ENCODE results near the gene EYA3.

DNA sequence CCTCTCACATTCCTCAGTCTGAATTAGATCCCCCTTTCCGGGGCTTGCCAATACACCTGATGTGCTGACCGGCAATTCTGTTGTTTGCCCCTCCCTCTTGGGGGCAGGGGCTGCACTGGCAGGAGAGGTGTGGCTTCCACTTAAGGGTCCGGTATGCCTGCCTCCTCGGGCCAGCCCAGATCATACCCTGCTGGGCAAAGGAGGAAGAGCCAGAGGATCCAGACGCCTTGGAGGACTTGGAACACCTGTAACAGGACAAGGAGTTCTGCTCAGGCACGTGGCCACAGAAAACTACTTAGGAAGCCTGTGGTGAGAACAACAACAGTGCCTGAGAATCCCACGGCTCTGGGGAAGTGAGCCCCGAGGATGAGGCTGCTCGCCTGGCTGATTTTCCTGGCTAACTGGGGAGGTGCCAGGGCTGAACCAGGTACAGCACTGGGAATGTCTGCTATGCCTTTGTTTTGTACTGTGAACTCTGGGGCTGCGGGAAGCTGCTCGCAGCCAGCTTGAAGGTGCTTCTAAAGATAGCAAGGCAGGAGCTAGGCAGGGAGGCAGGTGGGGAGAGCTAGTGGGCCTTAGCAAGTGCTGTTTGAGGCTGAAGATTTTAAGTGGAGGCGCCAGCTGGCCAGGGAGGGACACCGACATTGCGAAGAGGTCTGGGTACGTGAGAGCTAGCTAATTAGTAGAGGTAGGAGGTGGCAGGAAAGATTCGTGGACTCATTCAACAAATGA is 153.4 kb downstream of the EYA3 start, which contains the start of gene SMPDL3B:
- TF ChIP-seq CBX3 (IDR thresholded peaks at IDR 0.05; ENCODE audit: borderline replicate concordance, low read depth) (no peak), GABPA (IDR thresholded peaks at IDR 0.05; ENCODE audit: low read depth) (no peak), FOXK2 (IDR thresholded peaks at IDR 0.05) (no peak), RBBP5 (conservative IDR thresholded peaks at IDR 0.05) (no peak), NRF1 (conservative IDR thresholded peaks at IDR 0.05; ENCODE audit: low read depth, low read length) (no peak), EP300 (IDR thresholded peaks at IDR 0.05; ENCODE audit: borderline replicate concordance in 1 of 2, control insufficient read depth in 1 of 2, low read depth in 2 of 2, low read length in 2 of 2) (no peak), EZH2 (IDR thresholded peaks at IDR 0.05; ENCODE audit: borderline replicate concordance, control insufficient read depth, low read depth, low read length) (no peak), BCL11A (IDR thresholded peaks at IDR 0.05; ENCODE audit: low read depth, low read length) (no peak)
- TF ChIP-seq, protein P1, sequence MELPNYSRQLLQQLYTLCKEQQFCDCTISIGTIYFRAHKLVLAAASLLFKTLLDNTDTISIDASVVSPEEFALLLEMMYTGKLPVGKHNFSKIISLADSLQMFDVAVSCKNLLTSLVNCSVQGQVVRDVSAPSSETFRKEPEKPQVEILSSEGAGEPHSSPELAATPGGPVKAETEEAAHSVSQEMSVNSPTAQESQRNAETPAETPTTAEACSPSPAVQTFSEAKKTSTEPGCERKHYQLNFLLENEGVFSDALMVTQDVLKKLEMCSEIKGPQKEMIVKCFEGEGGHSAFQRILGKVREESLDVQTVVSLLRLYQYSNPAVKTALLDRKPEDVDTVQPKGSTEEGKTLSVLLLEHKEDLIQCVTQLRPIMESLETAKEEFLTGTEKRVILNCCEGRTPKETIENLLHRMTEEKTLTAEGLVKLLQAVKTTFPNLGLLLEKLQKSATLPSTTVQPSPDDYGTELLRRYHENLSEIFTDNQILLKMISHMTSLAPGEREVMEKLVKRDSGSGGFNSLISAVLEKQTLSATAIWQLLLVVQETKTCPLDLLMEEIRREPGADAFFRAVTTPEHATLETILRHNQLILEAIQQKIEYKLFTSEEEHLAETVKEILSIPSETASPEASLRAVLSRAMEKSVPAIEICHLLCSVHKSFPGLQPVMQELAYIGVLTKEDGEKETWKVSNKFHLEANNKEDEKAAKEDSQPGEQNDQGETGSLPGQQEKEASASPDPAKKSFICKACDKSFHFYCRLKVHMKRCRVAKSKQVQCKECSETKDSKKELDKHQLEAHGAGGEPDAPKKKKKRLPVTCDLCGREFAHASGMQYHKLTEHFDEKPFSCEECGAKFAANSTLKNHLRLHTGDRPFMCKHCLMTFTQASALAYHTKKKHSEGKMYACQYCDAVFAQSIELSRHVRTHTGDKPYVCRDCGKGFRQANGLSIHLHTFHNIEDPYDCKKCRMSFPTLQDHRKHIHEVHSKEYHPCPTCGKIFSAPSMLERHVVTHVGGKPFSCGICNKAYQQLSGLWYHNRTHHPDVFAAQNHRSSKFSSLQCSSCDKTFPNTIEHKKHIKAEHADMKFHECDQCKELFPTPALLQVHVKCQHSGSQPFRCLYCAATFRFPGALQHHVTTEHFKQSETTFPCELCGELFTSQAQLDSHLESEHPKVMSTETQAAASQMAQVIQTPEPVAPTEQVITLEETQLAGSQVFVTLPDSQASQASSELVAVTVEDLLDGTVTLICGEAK (IDR thresholded peaks at IDR 0.05; ENCODE audit: borderline replicate concordance), result no peak
- TF ChIP-seq, protein P2, sequence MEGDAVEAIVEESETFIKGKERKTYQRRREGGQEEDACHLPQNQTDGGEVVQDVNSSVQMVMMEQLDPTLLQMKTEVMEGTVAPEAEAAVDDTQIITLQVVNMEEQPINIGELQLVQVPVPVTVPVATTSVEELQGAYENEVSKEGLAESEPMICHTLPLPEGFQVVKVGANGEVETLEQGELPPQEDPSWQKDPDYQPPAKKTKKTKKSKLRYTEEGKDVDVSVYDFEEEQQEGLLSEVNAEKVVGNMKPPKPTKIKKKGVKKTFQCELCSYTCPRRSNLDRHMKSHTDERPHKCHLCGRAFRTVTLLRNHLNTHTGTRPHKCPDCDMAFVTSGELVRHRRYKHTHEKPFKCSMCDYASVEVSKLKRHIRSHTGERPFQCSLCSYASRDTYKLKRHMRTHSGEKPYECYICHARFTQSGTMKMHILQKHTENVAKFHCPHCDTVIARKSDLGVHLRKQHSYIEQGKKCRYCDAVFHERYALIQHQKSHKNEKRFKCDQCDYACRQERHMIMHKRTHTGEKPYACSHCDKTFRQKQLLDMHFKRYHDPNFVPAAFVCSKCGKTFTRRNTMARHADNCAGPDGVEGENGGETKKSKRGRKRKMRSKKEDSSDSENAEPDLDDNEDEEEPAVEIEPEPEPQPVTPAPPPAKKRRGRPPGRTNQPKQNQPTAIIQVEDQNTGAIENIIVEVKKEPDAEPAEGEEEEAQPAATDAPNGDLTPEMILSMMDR (IDR thresholded peaks at IDR 0.05 in 2 of 3, conservative IDR thresholded peaks at IDR 0.05 in 1 of 3; ENCODE audit: control insufficient read depth in 2 of 3, extremely low read depth in 1 of 3, insufficient read depth in 1 of 3, low read depth in 3 of 3, low read length in 3 of 3), result no peak
- TF ChIP-seq, protein P3, sequence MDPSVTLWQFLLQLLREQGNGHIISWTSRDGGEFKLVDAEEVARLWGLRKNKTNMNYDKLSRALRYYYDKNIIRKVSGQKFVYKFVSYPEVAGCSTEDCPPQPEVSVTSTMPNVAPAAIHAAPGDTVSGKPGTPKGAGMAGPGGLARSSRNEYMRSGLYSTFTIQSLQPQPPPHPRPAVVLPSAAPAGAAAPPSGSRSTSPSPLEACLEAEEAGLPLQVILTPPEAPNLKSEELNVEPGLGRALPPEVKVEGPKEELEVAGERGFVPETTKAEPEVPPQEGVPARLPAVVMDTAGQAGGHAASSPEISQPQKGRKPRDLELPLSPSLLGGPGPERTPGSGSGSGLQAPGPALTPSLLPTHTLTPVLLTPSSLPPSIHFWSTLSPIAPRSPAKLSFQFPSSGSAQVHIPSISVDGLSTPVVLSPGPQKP (IDR thresholded peaks at IDR 0.05; ENCODE audit: low read depth, low read length), result no peak
